Left ventricle myocardium inferior (tissue), 1 donor: ENCODE measurements around the gene DAB1. TPM values are rescaled to one million over a fixed set of nuclear protein-coding genes. Genes with fewer than 3 reads are reported as not detected.

ENCODE experiments used
- DNase-seq: peaks from one replicate; pipeline ENCODE4 v3.0.0-alpha.2; 2020
- H3K27ac ChIP-seq: fragments of 200-600 bp; replicated peaks from 2 replicates; pipeline ENCODE4 v1.8.0; 2021
- H3K27me3 ChIP-seq: fragments of 200-600 bp; 2 replicates; pipeline ENCODE4 v1.8.0; 2021; ENCODE audit warnings: low read depth
- H3K36me3 ChIP-seq: fragments of 200-600 bp; 2 replicates; pipeline ENCODE4 v1.8.0; 2021
- H3K4me1 ChIP-seq: fragments of 200-600 bp; 2 replicates; pipeline ENCODE4 v1.8.0; 2021
- H3K4me3 ChIP-seq: fragments of 200-600 bp; 2 replicates; pipeline ENCODE4 v1.8.0; 2021; ENCODE audit warnings: mild to moderate bottlenecking, moderate library complexity
- H3K9me3 ChIP-seq: fragments of 200-600 bp; replicated peaks from 2 replicates; pipeline ENCODE4 v1.8.0; 2021
- intact Hi-C: fragments of 100-400 bp; cut with micrococcal nuclease; formaldehyde crosslinking; loops from one replicate; pipeline ENCODE4 v1.11.0; 2022
- total RNA-seq: library from RNA; stranded (reverse); fragmentation: NEBNext Ultra II Directional; extraction: Animal tissue kit (Norgen Biotek cat#: 25700); gene quantifications from one replicate; pipeline ENCODE4 v1.2.1, GENCODE V29; 2021
- TF ChIP-seq, protein P1 (sequence below): fragments of 200-600 bp; IDR thresholded peaks from 2 replicates; pipeline ENCODE4 v1.8.0; 2021; ENCODE audit warnings: antibody characterized with exemption, mild to moderate bottlenecking, borderline replicate concordance
- donor health status: DM: no; HTN: yes; CAD: no; lungs with severe emphysema.

Gene DAB1
- total RNA-seq, 1 donor from 2014 or later, result 0.77 TPM

DNA sequence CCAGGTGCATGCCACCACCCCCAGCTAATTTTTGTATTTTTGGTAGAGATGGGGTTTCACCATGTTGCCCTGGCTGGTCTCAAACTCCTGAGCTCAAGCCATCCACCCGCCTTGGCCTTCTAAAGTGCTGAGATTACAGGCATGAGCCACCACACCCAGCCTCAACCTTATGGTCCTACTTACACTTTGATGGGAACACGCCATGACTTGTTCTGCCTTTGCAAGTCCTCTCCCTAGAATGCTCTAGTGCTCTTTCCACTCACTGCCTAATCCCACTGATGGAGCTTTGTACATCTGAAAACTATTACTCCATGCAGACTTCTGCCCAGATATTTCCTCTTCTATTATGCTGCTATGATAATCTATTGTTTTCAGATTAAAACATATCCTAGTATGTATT lies 174.3 kb downstream of the DAB1 start:
- TF ChIP-seq, protein P1, sequence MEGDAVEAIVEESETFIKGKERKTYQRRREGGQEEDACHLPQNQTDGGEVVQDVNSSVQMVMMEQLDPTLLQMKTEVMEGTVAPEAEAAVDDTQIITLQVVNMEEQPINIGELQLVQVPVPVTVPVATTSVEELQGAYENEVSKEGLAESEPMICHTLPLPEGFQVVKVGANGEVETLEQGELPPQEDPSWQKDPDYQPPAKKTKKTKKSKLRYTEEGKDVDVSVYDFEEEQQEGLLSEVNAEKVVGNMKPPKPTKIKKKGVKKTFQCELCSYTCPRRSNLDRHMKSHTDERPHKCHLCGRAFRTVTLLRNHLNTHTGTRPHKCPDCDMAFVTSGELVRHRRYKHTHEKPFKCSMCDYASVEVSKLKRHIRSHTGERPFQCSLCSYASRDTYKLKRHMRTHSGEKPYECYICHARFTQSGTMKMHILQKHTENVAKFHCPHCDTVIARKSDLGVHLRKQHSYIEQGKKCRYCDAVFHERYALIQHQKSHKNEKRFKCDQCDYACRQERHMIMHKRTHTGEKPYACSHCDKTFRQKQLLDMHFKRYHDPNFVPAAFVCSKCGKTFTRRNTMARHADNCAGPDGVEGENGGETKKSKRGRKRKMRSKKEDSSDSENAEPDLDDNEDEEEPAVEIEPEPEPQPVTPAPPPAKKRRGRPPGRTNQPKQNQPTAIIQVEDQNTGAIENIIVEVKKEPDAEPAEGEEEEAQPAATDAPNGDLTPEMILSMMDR, result no peak
- H3K4me1 ChIP-seq, result no peaks in the 10 kb centered on the region
- H3K36me3 ChIP-seq, result no peaks in the 10 kb centered on the region
- intact Hi-C loops, result no loop called here
- DNase-seq, result no peak
- H3K9me3 ChIP-seq, result peaks cover 6% of the 10 kb centered on the region
- no peaks in the 10 kb centered on the region for H3K27me3 ChIP-seq
- H3K4me3 ChIP-seq, result no peak overlapping the region
- no peak overlapping the region for H3K27ac ChIP-seq

DNA sequence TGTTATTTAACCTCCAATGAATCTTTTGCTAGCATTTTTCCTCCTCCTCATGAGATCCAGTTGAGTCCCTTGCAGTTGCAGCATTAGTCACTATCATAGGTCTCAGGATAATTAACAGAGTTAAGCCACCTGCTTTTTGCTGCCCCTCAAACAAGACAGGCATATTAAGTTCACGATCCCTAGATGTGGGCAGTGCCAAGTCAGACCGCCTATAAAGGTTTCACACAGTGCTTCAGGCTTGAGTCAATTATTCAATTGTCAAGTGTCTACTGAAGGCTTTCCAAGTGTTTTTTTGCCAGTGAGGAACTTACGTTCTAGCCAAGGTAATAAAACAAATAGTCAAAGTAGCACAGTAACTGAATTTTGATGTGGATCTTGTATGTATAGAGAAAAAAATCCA lies 175.0 kb downstream of the DAB1 start:
- DNase-seq, result no peak
- intact Hi-C loops, result no loop called here
- Histone ChIP-seq H3K4me3 (no peak overlapping the region), H3K27me3 (no peaks in the 10 kb centered on the region), H3K27ac (no peak overlapping the region), H3K4me1 (no peaks in the 10 kb centered on the region), H3K36me3 (no peaks in the 10 kb centered on the region), H3K9me3 (peaks cover 6% of the 10 kb centered on the region)
- TF ChIP-seq, protein P1, result no peak

DNA sequence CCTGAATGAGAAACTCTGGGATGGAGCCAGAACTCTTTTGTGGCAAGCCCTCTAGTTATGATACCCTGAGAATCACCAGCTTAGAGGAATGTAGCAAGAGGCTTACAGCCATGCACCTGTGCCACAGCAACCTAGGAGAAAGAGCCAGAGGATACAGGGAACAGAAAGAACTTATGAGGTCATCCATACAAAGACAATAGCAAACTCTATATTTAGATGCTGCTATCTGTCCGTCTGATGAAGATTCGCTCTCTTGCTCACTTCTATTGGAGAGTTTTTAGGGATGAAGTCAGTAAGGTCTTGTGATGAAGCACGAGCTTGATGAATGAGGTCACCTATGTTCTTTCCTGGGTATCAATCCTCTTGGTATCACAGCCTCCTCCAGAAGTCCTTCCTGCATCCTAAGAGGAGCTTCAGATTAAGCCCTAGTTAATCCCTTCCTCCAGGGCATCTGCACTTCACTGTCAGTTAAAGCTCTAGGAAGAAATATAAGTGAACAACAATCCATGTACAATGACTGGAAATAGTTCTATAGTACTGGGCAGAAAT lies 185.6 kb downstream of the DAB1 start:
- Histone ChIP-seq H3K27me3 (no peaks in the 10 kb centered on the region), H3K4me1 (no peaks in the 10 kb centered on the region), H3K27ac (no peak overlapping the region), H3K36me3 (no peaks in the 10 kb centered on the region), H3K4me3 (no peak overlapping the region), H3K9me3 (no peaks in the 10 kb centered on the region)
- intact Hi-C loops, result no loop called here
- no peak for DNase-seq
- TF ChIP-seq, protein P1, result no peak

DNA sequence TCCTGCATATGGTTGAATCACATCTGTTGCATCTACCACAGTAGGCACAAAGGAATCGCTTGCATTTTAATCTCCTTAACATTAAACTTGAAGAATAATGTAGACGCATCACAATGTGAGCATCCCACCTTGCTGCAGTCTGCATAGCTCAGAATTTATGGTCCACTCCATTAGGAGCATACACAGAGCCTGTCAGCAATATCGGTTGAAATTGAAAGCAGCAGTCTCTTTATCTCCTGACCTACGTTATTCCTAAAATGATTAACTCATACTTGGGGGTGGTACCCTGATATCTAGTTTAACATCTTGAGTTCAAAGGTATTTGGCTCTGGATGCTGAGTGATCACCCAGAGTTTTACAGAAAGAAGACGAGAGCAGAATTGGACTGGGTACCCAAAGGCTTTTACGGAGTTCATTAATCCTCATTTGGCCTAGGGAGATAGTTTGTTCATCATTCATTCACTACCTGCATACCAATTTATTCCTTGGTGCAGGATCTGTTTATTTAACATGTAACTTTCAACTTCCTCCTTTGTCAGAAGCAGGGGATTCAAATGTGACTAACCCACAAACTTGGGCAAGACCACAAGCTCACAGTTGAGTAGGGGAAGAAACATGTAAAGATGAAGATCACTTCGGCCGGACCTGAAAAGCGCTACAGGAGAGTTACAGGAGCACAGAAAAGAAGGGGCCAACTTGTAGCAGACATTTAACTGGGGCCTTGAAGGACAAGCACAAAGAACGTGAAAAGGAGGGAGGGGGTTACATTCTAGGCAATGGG lies 187.9 kb downstream of the DAB1 start:
- Histone ChIP-seq H3K4me3 (no peak overlapping the region), H3K27me3 (no peaks in the 10 kb centered on the region), H3K9me3 (no peaks in the 10 kb centered on the region), H3K4me1 (no peaks in the 10 kb centered on the region), H3K27ac (no peak overlapping the region), H3K36me3 (no peaks in the 10 kb centered on the region)
- intact Hi-C loops, result no loop called here
- TF ChIP-seq, protein P1, result no peak
- no peak for DNase-seq

DNA sequence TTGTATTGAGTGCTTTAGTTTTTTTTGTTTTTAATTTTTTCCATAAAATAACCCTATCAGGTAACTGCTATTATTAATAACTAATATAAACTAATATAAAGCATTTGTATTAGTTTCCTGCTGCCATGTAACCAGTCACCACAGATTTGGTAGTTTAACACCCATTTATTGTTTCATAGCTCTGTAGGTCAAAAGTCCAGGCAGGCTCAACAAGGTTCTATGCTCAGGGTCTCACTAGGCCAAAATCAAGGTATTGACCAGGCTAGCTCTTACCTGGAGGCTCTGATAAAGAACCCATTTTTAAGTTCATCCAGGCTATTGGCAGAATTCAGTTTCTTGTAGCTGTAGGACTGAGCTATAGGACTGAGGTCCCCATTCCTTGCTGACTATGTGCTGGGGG lies 189.4 kb downstream of the DAB1 start:
- TF ChIP-seq, protein P1, result no peak

More for the DNA sequence above, 189.4 kb downstream of the DAB1 start:
- no peaks in the 10 kb centered on the region for H3K36me3 ChIP-seq
- H3K27me3 ChIP-seq, result no peaks in the 10 kb centered on the region
- H3K27ac ChIP-seq, result no peak overlapping the region
- H3K4me3 ChIP-seq, result no peak overlapping the region
- DNase-seq, result no peak
- no peaks in the 10 kb centered on the region for H3K4me1 ChIP-seq
- H3K9me3 ChIP-seq, result no peaks in the 10 kb centered on the region
- intact Hi-C loops, result no loop called here
